ENCODE data around the gene PPP1R3C. TPM values are rescaled to one million over a fixed set of nuclear protein-coding genes. Genes with fewer than 3 reads are reported as not detected.
A peak's percentile ranks its signal among the peaks of the same experiment; 100 is the strongest.

Gene PPP1R3C
- not detected for polyA plus RNA-seq (ENCODE audit: low read depth in 6 of 6)

DNA sequence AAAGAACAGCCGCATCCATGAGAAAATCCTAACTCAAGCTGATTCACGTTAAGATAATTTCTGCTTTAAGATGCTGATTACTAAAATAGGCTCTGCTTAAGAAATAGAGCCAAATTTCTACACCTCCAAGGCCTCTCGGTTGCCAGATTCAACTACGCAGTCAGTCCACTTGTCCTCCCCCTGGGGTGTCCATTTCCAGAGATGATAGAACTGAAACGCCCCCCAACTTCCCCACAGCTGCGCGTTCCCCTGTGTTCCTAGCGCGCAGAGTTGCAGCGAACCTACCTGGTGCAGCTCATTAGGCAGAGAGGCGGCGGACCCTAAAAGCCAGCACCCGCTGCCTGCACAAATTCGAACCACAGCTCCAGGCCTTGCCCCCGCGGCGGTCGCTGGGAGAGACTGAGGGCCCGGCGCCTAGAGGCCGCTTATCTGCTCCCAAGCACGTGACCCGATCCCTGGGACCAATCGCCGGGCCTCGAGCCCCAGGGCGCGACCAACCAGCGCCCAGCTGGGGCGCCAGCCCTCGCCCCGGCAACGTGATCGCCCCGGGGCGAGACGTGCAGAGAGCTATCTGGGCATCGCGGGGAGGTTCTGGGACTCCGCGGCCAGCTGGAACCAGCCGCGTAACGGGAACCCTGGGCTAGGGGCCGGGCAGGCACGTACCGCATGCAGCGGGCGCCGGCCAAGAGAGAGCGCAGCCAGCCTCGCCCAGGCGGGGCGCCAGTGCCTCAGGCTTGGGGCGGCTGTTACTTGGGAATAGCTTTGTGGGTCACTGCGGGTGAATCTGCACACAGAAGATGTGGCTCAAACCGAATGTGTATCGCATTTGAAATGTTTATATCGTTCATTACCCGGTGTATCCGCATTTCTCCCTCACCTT, at the start of gene PPP1R3C:
Gene PPP1R3C (minus strand): TSS at position 401 of the 880 bp plus-strand sequence. CDS start 102 bp downstream, at position 299.
- Mint-ChIP-seq H3K4me3 (peak within 1 kb of the TSS; percentile 60 to 86 (median 71)), H3K9me3 (peaks cover 0 to 3% (median 0%) of the 10 kb centered on the region in 7 donors), H3K27me3 (peaks cover 42 to 72% (median 69%) of the 10 kb centered on the region in 3 donors), H3K4me1 (peaks cover 5 to 12% (median 6%) of the 10 kb centered on the region in 3 donors), H3K36me3 (peaks cover 0 to 8% of the 10 kb centered on the region in 2 donors), H3K27ac (no peak within 1 kb of the TSS)
- DNase-seq (peak; percentile 12), ATAC-seq (ENCODE audit: low read depth in 2 of 2) (peak; percentile 68 to 72)

GRCh38 chr10:91681361-91682276, 48.7 kb upstream of the PPP1R3C start:
- Mint-ChIP-seq H3K4me1 (no peaks in the 10 kb centered on the region), H3K36me3 (no peaks in the 10 kb centered on the region), H3K4me3 (no peak overlapping the region), H3K27me3 (peaks cover 6 to 22% (median 14%) of the 10 kb centered on the region in 3 donors), H3K9me3 (peaks cover 0 to 2% (median 0%) of the 10 kb centered on the region in 7 donors), H3K27ac (no peak overlapping the region)
- no peak for ATAC-seq (ENCODE audit: low read depth in 2 of 2)
- no peak for DNase-seq

- DNase-seq = no peak
- ATAC-seq (ENCODE audit: low read depth in 2 of 2) = no peak
- no peaks in the 10 kb centered on the region for H3K4me1 Mint-ChIP-seq
- no peaks in the 10 kb centered on the region for H3K9me3 Mint-ChIP-seq
- peaks cover 6 to 14% (median 14%) of the 10 kb centered on the region in 3 donors for H3K27me3 Mint-ChIP-seq
- no peaks in the 10 kb centered on the region for H3K36me3 Mint-ChIP-seq
- H3K4me3 Mint-ChIP-seq = no peak overlapping the region
- no peak overlapping the region for H3K27ac Mint-ChIP-seq
Observed at GRCh38 chr10:91680487-91680886, 47.6 kb upstream of the PPP1R3C start.

- Mint-ChIP-seq H3K27me3 (peaks cover 6 to 12% (median 7%) of the 10 kb centered on the region in 3 donors), H3K27ac (no peak overlapping the region), H3K4me3 (no peak overlapping the region), H3K36me3 (no peaks in the 10 kb centered on the region), H3K4me1 (no peaks in the 10 kb centered on the region), H3K9me3 (no peaks in the 10 kb centered on the region)
- DNase-seq = no peak
- ATAC-seq (ENCODE audit: low read depth in 2 of 2) = no peak
Observed at GRCh38 chr10:91679296-91679695, 46.4 kb upstream of the PPP1R3C start.

GRCh38 chr10:91677911-91678310, 45.0 kb upstream of the PPP1R3C start:
- ATAC-seq (ENCODE audit: low read depth in 2 of 2) (no peak), DNase-seq (no peak)
- H3K36me3 Mint-ChIP-seq = no peaks in the 10 kb centered on the region
- peaks cover 3 to 19% (median 7%) of the 10 kb centered on the region in 3 donors for H3K27me3 Mint-ChIP-seq
- H3K4me3 Mint-ChIP-seq = no peak overlapping the region
- H3K4me1 Mint-ChIP-seq = no peaks in the 10 kb centered on the region
- H3K27ac Mint-ChIP-seq = peak overlapping the region in 2 of 6 donors; percentile 17 to 61
- H3K9me3 Mint-ChIP-seq = no peaks in the 10 kb centered on the region

DNA sequence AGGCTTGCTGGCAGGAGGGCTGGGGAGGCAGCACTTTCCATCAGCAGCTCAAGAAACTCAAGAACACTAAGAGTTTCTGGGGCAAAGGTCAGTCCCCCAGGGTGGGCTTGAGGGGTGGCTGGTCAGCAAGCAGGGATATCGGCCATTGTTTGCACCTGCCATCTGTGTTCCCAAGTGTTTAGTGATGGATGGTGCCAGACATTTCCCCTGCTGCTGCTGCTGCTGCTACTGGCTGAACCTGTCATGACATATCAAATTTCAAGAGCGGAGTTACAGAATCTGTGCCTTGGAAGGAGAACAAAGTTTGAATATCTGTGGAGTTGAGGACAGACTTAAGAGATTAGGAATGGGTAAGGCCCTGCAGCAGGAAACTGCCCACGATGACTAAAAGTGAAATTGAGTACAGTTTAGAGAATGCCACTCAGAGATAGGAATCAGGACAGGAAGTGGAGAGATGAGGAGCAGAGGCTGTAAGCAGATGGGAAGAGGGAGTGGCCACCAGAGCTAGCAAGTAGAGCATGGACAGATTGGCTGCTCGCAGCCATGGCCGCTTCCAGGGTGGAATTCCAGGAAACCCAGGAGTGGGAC, 39.2 kb upstream of the PPP1R3C start:
- H3K4me3 Mint-ChIP-seq = no peak overlapping the region
- no peaks in the 10 kb centered on the region for H3K4me1 Mint-ChIP-seq
- no peaks in the 10 kb centered on the region for H3K9me3 Mint-ChIP-seq
- peaks cover 15 to 28% (median 18%) of the 10 kb centered on the region in 3 donors for H3K27me3 Mint-ChIP-seq
- H3K27ac Mint-ChIP-seq = no peak overlapping the region
- no peak for DNase-seq
- no peaks in the 10 kb centered on the region for H3K36me3 Mint-ChIP-seq
- no peak for ATAC-seq (ENCODE audit: low read depth in 2 of 2)

GRCh38 chr10:91668913-91669312, 36.0 kb upstream of the PPP1R3C start:
- H3K4me3 Mint-ChIP-seq = no peak overlapping the region
- no peaks in the 10 kb centered on the region for H3K4me1 Mint-ChIP-seq
- DNase-seq = no peak
- H3K36me3 Mint-ChIP-seq = no peaks in the 10 kb centered on the region
- H3K9me3 Mint-ChIP-seq = no peaks in the 10 kb centered on the region
- H3K27ac Mint-ChIP-seq = no peak overlapping the region
- no peak for ATAC-seq (ENCODE audit: low read depth in 2 of 2)
- H3K27me3 Mint-ChIP-seq = peaks cover 16 to 21% (median 18%) of the 10 kb centered on the region in 3 donors

DNA sequence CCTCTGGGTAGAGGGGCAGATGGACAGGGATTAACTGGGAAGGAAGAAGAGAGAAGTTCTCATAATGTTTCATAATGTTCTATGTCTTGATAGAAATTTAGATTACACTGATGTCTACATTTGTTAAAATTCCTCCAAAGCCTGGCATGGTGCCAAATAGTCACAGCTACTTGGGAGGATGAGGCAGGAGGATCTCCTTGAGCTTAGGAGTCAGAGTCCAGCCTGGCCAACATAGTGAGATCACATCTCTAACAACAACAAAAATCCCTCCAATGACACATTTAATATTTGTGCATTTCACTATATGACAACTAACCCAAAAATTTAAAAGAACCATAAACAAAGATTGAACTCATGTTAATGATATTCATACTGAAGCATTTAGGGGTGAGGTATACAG, 33.0 kb upstream of the PPP1R3C start:
- Mint-ChIP-seq H3K4me1 (no peaks in the 10 kb centered on the region), H3K27ac (no peak overlapping the region), H3K27me3 (peaks cover 21 to 24% (median 23%) of the 10 kb centered on the region in 3 donors), H3K9me3 (peaks cover 0 to 4% (median 0%) of the 10 kb centered on the region in 7 donors), H3K36me3 (no peaks in the 10 kb centered on the region), H3K4me3 (no peak overlapping the region)
- DNase-seq = no peak
- no peak for ATAC-seq (ENCODE audit: low read depth in 2 of 2)

GRCh38 chr10:91664426-91664825, 31.6 kb upstream of the PPP1R3C start:
- Mint-ChIP-seq H3K4me1 (no peaks in the 10 kb centered on the region), H3K27me3 (peaks cover 20% of the 10 kb centered on the region in 3 donors), H3K4me3 (no peak overlapping the region), H3K9me3 (peaks cover 0 to 4% (median 0%) of the 10 kb centered on the region in 7 donors), H3K36me3 (no peaks in the 10 kb centered on the region), H3K27ac (no peak overlapping the region)
- no peak for DNase-seq
- no peak for ATAC-seq (ENCODE audit: low read depth in 2 of 2)

DNA sequence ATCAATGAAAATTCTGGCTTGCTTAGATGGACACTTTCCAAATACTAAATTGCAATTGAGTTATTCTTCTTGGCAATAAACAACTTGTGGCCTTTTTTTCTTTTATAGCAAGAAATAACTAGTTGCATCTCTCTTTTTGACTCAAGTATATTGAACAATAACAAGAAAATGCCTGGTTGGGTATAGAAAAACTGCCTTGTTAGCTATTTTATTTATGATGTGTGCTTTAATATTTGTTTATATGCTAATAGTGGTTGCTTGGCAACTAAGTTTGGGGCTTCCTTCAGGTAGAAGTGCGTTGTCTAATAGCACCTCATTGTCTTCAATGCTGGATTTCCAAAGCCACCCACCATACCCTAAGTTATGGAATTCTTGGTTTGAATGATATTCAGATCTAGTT, 30.1 kb upstream of the PPP1R3C start:
- DNase-seq (no peak), ATAC-seq (ENCODE audit: low read depth in 2 of 2) (no peak)
- no peaks in the 10 kb centered on the region for H3K36me3 Mint-ChIP-seq
- H3K27ac Mint-ChIP-seq = no peak overlapping the region
- H3K4me1 Mint-ChIP-seq = no peaks in the 10 kb centered on the region
- H3K27me3 Mint-ChIP-seq = peaks cover 17 to 23% (median 20%) of the 10 kb centered on the region in 3 donors
- peaks cover 0 to 4% (median 0%) of the 10 kb centered on the region in 7 donors for H3K9me3 Mint-ChIP-seq
- no peak overlapping the region for H3K4me3 Mint-ChIP-seq

DNA sequence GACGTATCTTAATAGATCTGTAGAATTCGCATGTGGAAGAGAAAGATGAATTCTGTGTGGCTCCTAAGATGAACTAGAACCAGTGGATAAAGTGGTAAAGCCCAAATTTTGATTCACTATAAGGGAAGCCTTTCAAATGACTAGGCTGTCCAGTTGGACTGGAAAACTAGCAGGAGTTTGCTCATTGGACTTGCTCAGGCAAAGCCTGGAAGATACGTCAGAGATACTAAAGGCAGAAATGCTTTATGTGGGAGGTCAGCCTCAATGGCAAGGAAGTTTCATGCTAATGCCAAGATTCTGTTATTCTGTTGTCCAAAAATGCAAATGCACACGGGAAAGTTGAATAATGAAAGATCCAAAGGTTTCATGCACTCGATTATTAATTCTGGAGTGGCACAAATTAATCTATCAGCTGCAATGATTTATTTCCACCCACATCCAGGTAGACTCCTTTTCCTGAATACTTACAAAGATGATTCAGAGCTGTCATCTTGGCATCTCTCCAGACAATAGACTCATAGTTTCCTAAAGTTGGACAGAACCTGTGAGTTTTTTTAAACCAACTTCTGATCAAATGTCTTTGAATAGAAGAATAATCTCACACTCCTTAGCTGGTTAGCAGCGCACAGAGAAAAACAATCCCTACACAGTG, 20.5 kb upstream of the PPP1R3C start:
- Mint-ChIP-seq H3K36me3 (no peaks in the 10 kb centered on the region), H3K27me3 (peaks cover 0 to 11% (median 11%) of the 10 kb centered on the region in 3 donors), H3K4me3 (no peak overlapping the region), H3K27ac (no peak overlapping the region), H3K4me1 (no peaks in the 10 kb centered on the region), H3K9me3 (peaks cover 0 to 8% (median 1%) of the 10 kb centered on the region in 7 donors)
- DNase-seq (no peak), ATAC-seq (ENCODE audit: low read depth in 2 of 2) (no peak)

DNA sequence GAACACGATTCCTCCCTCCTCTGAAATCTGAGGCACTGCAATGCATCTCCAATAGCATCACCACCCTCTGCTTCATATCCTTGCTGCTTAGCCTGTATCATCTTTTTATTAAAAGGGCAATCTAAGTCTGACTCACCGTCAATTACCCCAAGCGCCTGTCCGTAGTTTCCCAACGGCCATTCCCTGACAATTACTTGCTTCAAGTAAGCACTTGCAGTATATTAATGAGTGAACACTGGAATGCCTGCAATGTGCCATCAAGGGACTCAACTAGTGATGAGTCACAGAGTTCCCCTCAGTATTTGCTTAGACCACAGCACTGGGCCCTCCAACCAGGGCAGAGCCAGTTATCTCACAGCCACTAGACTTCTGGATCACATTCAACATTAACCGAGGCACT, 19.5 kb upstream of the PPP1R3C start:
- H3K4me1 Mint-ChIP-seq = no peaks in the 10 kb centered on the region
- peaks cover 5 to 19% (median 6%) of the 10 kb centered on the region in 3 donors for H3K27me3 Mint-ChIP-seq
- no peak overlapping the region for H3K27ac Mint-ChIP-seq
- H3K36me3 Mint-ChIP-seq = no peaks in the 10 kb centered on the region
- H3K4me3 Mint-ChIP-seq = no peak overlapping the region
- DNase-seq (no peak), ATAC-seq (ENCODE audit: low read depth in 2 of 2) (no peak)
- H3K9me3 Mint-ChIP-seq = peaks cover 0 to 8% (median 0%) of the 10 kb centered on the region in 7 donors

Measured in naive B cell (primary cell).